Heart right ventricle (tissue), 16 donors: ENCODE data around the gene SIVA1. TPM values are rescaled to one million over a fixed set of nuclear protein-coding genes. Genes with fewer than 3 reads are reported as not detected.

Experiments used
- ATAC-seq, 8 donors: fragments of 200-7000 bp; cut with Tn5 transposase; one replicate each; pipeline ENCODE4 v1.9.1; 2020; ENCODE audit warnings: mild to moderate bottlenecking in 8 of 8, moderate library complexity in 8 of 8, moderate number of reproducible peaks in 1 of 8
- DNase-seq, 2 donors: peaks; one replicate each; pipeline ENCODE4 v3.0.0-alpha.2; 2020
- H3K27ac ChIP-seq, 10 donors: fragments of 200-600 bp; sonication (generic) in 2 of 10; one replicate each; pipeline versions ENCODE4 v1.5.0 to v1.8.0; 2020 to 2022; ENCODE audit warnings: mild to moderate bottlenecking in 3 of 10
- H3K27me3 ChIP-seq, 7 donors: fragments of 200-600 bp; one replicate each; pipeline ENCODE4 v1.8.0; 2021 to 2022; ENCODE audit warnings: mild to moderate bottlenecking in 2 of 7
- H3K36me3 ChIP-seq, 9 donors: fragments of 200-600 bp; sonication (generic) in 1 of 9; one replicate each; pipeline versions ENCODE4 v1.5.0 to v1.8.0; 2020 to 2022; ENCODE audit warnings: mild to moderate bottlenecking in 2 of 9
- H3K4me1 ChIP-seq, 9 donors: fragments of 200-600 bp; sonication (generic) in 1 of 9; one replicate each; pipeline versions ENCODE4 v1.5.0 to v1.8.0; 2020 to 2022; ENCODE audit warnings: mild to moderate bottlenecking in 4 of 9
- H3K4me3 ChIP-seq, 10 donors: fragments of 200-600 bp; sonication (generic) in 2 of 10; one replicate each; pipeline versions ENCODE4 v1.5.0 to v1.8.0; 2020 to 2022; ENCODE audit warnings: mild to moderate bottlenecking in 7 of 10, moderate library complexity in 2 of 10
- H3K9me3 ChIP-seq, 11 donors: fragments of 200-600 bp in 10 of 11; sonication (generic) in 2 of 11; one replicate each; pipeline versions ENCODE4 v1.5.0 to v1.8.0; 2013 to 2022; ENCODE audit warnings: mild to moderate bottlenecking in 2 of 11, control low read depth in 1 of 11, moderate library complexity in 1 of 11
- WGBS, 2 donors: extraction: QIAGEN DNeasy Blood & Tissue Kit; methylation state at CpG; one replicate each; pipeline ENCODE4 v1.1.7; 2013; ENCODE audit warnings: inconsistent platforms in 1 of 2; 5-methylcytosine and 5-hydroxymethylcytosine counted together
- intact Hi-C, 10 donors: fragments of 100-400 bp; cut with DNase I; formaldehyde crosslinking; loops; one replicate each; pipeline versions ENCODE4 v1.11.1 to v1.14.2; 2022
- polyA plus RNA-seq, 2 donors: library from polyadenylated mRNA; stranded (reverse); fragments of 200-250 nt; gene quantifications; one replicate each; pipeline ENCODE4 v1.2.3, GENCODE V29; 2013
- total RNA-seq, 10 donors: library from RNA; stranded (reverse); fragmentation: NEBNext Ultra II Directional in 3 of 10; extraction: Animal tissue kit (Norgen Biotek cat#: 25700) in 3 of 10; gene quantifications; one replicate each; pipeline versions ENCODE4 v1.2.1 to v1.2.4, GENCODE V29; 2021 to 2023
- TF ChIP-seq, protein P1 (sequence below), 9 donors: fragments of 200-600 bp; sonication (generic) in 2 of 9; IDR thresholded peaks; one replicate each; pipeline versions ENCODE4 v1.5.0 to v1.8.0; 2021 to 2022; ENCODE audit warnings: antibody characterized with exemption in 9 of 9, mild to moderate bottlenecking in 5 of 9, moderate library complexity in 1 of 9
- donor health status: Arrhythmogenic right ventricular cardiomyopathy.
- donor health status: ischemic (EF 13 %, LVEDD 7.1; RV severe dilation, severe dysfunction).
- donor health status: healthy with polysubstance abuse.
- donor health status: DM: no; HTN: yes; CAD: no.
- donor health status: DM: no; HTN: no; CAD: no.
- donor health status: ischemic (EF 25% LVEDD 6.9; RV normal size, moderate dysfunction).
- donor health status: ischemic (EF 25% LVEDD 5.7; RV mildly dilated, moderate dysfunction).
- donor health status: healthy.
- donor health status: DM: yes; HTN: yes; CAD: no.
- donor health status: Ischemic cardiomyopathy.
- donor health status: ischemic (EF 35%, LVEDD 5.7; RV mildly dilated, moderate dysfunction).
- donor health status: nonischemic (EF 11% LVEDD 7.7; RV severe dilation, severe dysfunction).
- donor health status: DM: yes; HTN: yes; CAD: no.
- donor health status: PGD.
- donor health status: ischemic (EF 29% LVEDD 5.4; RV normal size, mild dysfunction).
- donor health status: nonischemic (EF 23%, LVEDD 6.1; RV moderate dilation, normal function).

The SIVA1 gene
- total and polyA plus RNA-seq, 12 donors = 43.3 to 203 (median 53.0) TPM

DNA sequence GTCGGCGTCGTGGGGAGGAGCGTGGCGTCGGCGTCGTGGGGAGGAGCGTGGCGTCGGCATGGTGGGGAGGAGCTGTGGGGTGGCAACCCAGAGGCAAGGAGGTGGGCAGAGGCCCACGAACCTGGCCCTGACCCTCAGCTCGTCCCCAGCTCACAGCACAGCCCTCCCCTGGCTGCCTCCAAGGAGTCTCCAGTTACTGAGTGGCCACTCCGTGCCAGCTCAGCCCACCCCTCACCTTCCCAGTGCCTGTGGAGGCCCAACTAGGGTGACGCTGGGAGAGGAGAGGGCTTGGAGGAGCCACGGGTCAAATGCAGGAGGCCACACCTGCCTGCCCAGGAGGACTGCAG, 23.1 kb upstream of the SIVA1 start:
- Histone ChIP-seq H3K4me3 (no peak overlapping the region), H3K9me3 (no peaks in the 10 kb centered on the region), H3K36me3 (no peaks in the 10 kb centered on the region), H3K27me3 (no peaks in the 10 kb centered on the region), H3K27ac (peak overlapping the region in 1 of 10 donors; percentile 44), H3K4me1 (peaks cover 36 to 91% (median 56%) of the 10 kb centered on the region in 9 donors)
- TF ChIP-seq, protein P1, sequence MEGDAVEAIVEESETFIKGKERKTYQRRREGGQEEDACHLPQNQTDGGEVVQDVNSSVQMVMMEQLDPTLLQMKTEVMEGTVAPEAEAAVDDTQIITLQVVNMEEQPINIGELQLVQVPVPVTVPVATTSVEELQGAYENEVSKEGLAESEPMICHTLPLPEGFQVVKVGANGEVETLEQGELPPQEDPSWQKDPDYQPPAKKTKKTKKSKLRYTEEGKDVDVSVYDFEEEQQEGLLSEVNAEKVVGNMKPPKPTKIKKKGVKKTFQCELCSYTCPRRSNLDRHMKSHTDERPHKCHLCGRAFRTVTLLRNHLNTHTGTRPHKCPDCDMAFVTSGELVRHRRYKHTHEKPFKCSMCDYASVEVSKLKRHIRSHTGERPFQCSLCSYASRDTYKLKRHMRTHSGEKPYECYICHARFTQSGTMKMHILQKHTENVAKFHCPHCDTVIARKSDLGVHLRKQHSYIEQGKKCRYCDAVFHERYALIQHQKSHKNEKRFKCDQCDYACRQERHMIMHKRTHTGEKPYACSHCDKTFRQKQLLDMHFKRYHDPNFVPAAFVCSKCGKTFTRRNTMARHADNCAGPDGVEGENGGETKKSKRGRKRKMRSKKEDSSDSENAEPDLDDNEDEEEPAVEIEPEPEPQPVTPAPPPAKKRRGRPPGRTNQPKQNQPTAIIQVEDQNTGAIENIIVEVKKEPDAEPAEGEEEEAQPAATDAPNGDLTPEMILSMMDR (IDR thresholded peaks at IDR 0.05) = no peak
- intact Hi-C loops = loop anchor here in 3 of 10 donors (10.0 kb wide), 1 partner anchor 145 kb away; no protein-coding TSS in a partner anchor
- ATAC-seq (no peak), DNase-seq (no peak)
- 75 to 89% methylated on average over 12 to 16 of the region's 16 CpGs for WGBS, 2 donors

DNA sequence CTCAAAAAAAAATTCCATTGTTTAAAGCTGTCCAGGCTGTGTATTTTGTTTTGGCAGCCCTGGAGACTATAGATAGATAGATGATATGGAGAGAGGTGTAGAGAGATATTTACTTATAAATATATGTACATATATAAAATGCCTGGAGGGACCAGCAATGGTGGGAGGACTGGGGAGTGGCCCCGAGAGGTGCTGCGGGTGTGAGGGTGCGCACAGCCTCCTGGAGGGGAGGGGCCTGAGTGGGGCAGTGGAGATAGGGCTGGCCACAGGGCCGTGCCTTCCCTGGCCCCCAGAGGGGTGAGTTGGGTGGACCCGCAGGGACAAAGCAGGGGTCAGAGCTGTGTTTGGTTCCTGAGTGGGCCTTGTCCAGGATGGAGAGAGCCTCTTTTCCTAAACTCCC, 22.5 kb upstream of the SIVA1 start:
- no peak for ATAC-seq
- no peak overlapping the region for H3K4me3 ChIP-seq
- intact Hi-C loops = no loop called here
- DNase-seq = no peak
- H3K27ac ChIP-seq = peak overlapping the region in 2 of 10 donors; percentile 44 to 52
- TF ChIP-seq, protein P1 (IDR thresholded peaks at IDR 0.05) = no peak
- H3K27me3 ChIP-seq = no peaks in the 10 kb centered on the region
- no peaks in the 10 kb centered on the region for H3K36me3 ChIP-seq
- peaks cover 36 to 91% (median 56%) of the 10 kb centered on the region in 9 donors for H3K4me1 ChIP-seq
- WGBS, 2 donors = 67 to 70% methylated on average over 5 of the region's 5 CpGs
- H3K9me3 ChIP-seq = no peaks in the 10 kb centered on the region

DNA sequence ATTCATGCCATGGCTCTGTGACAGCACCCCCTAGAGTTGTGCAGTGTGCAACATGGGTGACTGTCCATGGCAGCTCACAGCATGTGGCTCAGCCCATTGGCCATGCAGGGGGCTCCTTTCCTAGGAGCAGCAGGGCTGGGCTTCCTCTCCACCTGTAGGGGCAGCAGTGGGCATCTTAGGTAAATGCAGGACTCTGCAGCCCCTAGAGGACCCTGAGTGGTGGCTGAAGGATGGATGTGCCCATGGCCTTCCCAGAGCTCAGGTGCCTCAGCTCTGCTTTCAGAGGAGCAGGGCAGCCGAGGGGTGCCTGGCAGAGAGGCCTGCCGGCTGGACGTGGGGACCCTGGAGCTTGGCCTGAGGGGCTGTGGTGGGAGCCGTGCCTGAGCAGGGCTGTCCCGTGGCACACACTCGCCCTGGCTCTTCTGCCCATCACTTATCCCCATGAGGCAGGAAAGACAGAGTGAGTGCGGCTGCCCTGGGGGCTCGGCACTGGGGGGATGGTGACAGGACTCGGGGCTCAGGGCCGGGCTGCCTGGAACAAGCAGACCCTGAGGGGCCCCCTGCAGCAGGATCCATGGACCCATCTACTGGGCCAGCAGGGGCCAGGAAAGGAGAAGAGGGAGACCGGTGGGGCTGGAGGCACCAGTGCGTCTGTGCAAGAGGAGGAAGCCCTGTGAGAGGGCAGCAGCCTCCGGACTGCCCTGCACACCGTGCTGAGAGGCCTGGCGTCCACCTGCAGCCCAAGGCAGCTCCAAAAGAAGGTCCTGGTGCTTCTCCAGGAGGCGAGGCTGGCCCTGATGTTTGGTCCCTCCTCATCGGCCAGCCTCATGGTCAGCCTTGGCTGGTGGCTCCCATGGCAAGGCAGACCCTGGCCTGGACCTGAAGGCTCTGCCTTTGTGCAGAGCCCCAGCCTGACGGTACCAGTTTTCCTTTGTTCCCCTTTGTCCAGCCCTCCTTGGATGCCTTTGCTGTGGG, 21.3 kb upstream of the SIVA1 start:
- Histone ChIP-seq H3K36me3 (no peaks in the 10 kb centered on the region), H3K4me3 (no peak overlapping the region), H3K27me3 (no peaks in the 10 kb centered on the region), H3K4me1 (peaks cover 43 to 91% (median 63%) of the 10 kb centered on the region in 9 donors), H3K9me3 (no peaks in the 10 kb centered on the region), H3K27ac (peak overlapping the region; percentile 52 to 98 (median 86))
- ATAC-seq (no peak), DNase-seq (peak in 1 of 2 donors; percentile 10)
- WGBS, 2 donors = 81 to 82% methylated on average over 18 of the region's 18 CpGs
- TF ChIP-seq, protein P1 (IDR thresholded peaks at IDR 0.05) = peak in 5 of 9 donors; percentile 31 to 40 (median 35)
- intact Hi-C loops = no loop called here

DNA sequence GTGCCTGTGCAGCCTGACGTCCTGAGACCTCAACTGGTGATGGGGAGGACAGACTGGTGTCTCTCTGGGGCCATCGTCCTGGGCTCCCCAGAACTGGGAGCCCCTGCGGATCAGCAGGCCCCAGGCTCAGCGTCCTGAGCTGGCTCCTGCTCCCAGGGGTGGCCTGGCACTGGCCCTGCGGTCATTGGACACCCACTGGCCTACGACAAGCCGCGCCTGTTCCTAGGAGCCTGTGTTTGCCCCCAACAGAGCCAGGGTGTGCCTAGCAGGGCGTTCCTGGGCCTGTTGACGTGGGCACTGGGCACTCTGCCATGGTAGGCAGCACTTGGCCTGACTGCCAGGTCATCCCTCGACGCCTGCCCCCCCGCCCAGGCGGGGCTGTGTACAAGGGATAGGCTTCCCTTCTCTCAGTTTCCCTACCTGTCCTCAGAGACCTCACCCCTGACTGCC, 20.6 kb upstream of the SIVA1 start:
- Histone ChIP-seq H3K36me3 (peaks cover 0 to 1% (median 0%) of the 10 kb centered on the region in 9 donors), H3K4me3 (no peak overlapping the region), H3K27ac (peak overlapping the region; percentile 52 to 98 (median 88)), H3K4me1 (peaks cover 48 to 91% (median 68%) of the 10 kb centered on the region in 9 donors), H3K27me3 (no peaks in the 10 kb centered on the region), H3K9me3 (no peaks in the 10 kb centered on the region)
- TF ChIP-seq, protein P1 (IDR thresholded peaks at IDR 0.05) = no peak
- ATAC-seq (peak; percentile 35 to 79 (median 69)), DNase-seq (peak; percentile 85 to 87)
- WGBS, 2 donors = 52 to 60% methylated on average over 14 of the region's 14 CpGs
- intact Hi-C loops = no loop called here
